ENCODE measurements around the gene PEPD.

GRCh38 chr19:33545217-33545981 lies 23.8 kb upstream of the PEPD start:
- no peak for TF ChIP-seq POLR2A (IDR thresholded peaks at IDR 0.05)
- no peak for TF ChIP-seq CTCF (IDR thresholded peaks at IDR 0.05 in 4 of 5, conservative IDR thresholded peaks at IDR 0.05 in 1 of 5)
